DMS114 treated with DMSO at 0.1 percent for 48 hours (cell line): ENCODE data around the gene TMC1.
"Not testable (repeated sequence)": the region's sequence is repeated elsewhere in the genome, so short reads cannot be mapped to it uniquely, and the experiment has no call there.

Source experiments
- DNase-seq: peaks from one replicate; lab custom pipeline; 2025; ENCODE audit not compliant: unreplicated experiment; lab: John Stamatoyannopoulos, UW

Gene TMC1

DNA sequence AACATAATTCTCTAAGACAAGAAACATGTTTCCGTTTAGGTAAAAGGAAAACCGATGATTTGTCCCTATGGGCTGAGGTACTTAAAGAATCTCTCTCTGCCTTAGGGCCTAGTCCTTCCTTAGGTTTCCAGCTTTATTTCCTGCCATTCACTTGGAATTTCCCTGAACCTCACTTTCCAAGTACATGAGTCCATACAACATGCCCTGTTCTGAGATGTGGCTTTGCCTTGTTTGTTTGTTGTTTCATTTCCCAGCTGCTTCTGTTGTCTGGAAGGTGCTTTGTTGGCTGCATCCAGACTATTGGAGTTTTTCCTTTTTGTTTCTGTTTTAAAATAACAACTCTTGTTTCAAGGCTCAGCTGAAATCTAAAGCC is 336.2 kb downstream of the TMC1 start:
- no peak for DNase-seq

DNA sequence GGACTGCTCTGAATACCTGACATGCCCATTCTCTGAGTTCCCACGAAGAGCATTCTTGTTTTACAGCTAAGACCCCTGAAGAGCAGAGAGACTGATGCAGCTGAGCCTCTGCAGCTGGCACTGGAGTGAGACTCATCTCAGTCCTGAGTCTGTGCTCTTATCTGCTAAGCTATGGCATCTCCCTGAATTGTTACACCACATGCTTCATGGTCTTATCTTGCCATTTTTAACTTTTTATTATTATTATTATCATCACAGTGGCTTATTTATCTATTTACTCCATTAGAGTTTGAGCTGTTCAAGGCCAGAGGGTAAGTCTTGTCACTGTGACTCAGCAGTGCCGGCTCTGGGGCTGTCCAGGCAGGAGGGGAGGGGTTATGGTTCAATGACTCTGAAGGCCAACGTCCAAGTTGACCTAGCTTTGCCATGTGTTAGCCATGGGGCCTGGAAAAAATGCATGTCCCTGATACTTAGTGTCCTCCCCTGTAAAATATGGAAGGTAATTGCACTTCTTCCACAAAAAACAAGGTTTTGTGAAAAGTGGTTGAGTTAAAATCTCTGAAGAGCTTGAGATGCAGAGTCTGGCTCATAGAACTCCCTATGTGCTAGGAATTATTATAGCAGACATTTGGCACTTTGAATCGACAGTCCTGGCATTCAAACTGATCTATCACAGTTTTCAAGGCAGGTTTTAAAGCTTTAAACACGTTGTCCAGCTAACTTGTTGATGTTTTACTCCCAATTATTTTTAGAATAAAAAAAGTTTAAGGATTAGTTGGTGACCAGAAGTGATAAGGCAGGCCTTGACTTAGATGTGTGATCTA is 336.9 kb downstream of the TMC1 start:
- no peak for DNase-seq

- DNase-seq, result not testable (repeated sequence)
Observed at GRCh38 chr9:72862788-72863187, 341.4 kb downstream of the TMC1 start.

DNA sequence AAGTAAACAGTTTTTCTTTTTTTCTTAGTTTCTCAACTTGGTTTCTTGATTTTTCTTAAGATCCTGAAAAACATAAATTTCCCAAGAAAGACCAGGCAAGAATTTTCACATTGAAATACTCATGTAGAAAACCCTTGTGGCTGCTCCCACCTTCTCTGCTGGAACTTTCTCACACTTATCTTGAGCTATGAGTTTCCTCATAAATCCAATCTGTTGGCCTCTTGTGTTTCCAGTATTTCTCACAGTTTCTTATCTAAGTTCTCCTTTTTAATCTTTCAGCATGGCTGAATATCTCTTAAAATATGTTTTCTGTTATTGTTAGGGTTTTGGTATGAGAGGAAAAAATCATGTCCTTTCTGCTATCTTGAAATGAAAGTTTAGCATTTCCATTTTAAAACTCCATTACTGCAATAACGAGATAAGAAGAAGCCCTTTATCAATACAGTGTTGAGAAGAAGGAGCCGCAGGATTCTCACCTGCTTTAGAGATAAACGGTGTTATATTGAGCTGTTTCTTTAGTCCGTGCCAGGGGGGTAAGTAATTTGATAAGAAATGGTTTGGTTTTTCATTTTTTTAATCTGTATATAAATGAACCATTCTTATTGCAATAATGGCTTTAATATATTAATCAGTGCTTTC is 342.2 kb downstream of the TMC1 start:
- no peak for DNase-seq

- DNase-seq, result no peak
Observed at GRCh38 chr9:72864327-72864726, 342.9 kb downstream of the TMC1 start.

GRCh38 chr9:72871685-72872084 is 350.3 kb downstream of the TMC1 start:
- no peak for DNase-seq

GRCh38 chr9:72872718-72873117 is 351.3 kb downstream of the TMC1 start:
- DNase-seq, result no peak

- DNase-seq, result no peak
Observed at GRCh38 chr9:72873456-72873855, 352.0 kb downstream of the TMC1 start.

DNA sequence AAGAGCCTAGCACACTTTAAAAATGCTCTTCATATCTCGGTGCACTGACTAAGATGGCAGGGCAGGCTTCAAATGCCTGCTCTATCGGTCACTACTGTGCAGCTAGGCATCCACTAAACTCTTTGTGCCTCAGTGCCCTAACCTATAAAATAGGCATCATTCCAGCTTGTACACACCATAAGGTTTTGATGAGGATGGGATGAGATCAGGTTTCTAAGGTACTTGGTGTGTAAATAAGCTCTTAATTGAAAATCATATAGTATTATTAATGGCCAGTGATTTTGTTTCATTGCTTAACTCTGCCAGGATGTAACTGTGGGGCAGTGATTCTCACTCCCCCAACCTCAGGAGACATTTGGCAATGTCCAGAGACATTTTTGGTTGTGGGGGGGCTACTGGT is 352.9 kb downstream of the TMC1 start:
- DNase-seq, result no peak

GRCh38 chr9:72875221-72875620 is 353.8 kb downstream of the TMC1 start:
- DNase-seq, result no peak

- no peak for DNase-seq
Observed at GRCh38 chr9:72880821-72881220, 359.4 kb downstream of the TMC1 start.

GRCh38 chr9:72882117-72882775 is 360.8 kb downstream of the TMC1 start:
- DNase-seq, result no peak

DNA sequence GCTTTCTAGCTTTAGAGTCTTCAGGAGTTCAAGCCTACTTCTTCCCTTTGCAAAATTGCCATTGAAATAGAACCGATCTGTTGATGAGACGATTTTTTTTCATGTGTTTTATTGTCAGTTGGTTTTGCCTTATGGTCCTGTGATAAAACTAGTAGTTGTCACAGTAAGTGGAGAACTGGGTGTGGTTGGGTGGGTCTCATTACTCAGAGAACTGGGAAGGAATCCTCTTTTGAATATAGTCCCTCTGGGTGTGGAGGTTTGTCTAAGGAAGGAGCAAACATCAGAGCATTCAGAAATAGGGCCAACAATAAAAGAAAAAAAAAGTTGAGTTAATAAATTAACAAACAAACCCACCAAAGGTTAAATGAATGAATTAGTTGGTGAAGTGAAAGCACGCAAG is 362.5 kb downstream of the TMC1 start:
- DNase-seq, result no peak

DNA sequence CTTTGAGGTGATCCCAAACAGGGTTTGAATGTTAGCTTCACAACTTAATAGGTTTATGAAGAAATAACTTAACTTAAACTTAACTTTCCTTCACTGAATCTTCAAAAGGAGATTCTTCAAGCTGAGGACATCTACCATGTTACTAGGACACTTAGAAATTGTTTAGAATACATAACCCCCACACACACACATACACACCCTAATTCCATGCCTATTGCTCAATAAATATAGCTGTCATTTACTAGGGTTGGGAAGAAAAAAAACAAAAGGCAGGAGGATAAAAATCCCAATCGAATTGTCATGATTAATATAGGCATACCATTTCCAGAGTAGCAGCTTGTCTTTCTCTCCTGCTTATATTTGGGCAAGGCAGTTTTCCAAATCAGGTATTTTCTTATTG is 363.1 kb downstream of the TMC1 start:
- DNase-seq, result no peak
